HG03565 (cell line): Measurements from ENCODE around the gene CD177.
"Not testable (repeated sequence)": the region's sequence is repeated elsewhere in the genome, so short reads cannot be mapped to it uniquely, and the experiment has no call there.

Source experiments
- ATAC-seq: cut with Tn5 transposase; IDR thresholded peaks from one replicate; pipeline ENCODE4 v1.9.1; 2021; ENCODE audit warnings: mild to moderate bottlenecking, moderate library complexity; ENCODE audit not compliant: unreplicated experiment

Gene CD177

GRCh38 chr19:43353606-43354304, at the start of gene CD177:
Gene CD177 (plus strand): TSS chr19:43353686. CDS start chr19:43353715, 29 bp downstream.
- no peak for ATAC-seq

GRCh38 chr19:43305642-43306041, 47.8 kb upstream of the CD177 start:
- ATAC-seq = no peak

GRCh38 chr19:43306097-43306496, 47.4 kb upstream of the CD177 start:
- no peak for ATAC-seq

- no peak for ATAC-seq
Observed at GRCh38 chr19:43308244-43308815, 45.2 kb upstream of the CD177 start.

GRCh38 chr19:43309466-43309865, 44.0 kb upstream of the CD177 start:
- ATAC-seq = no peak

GRCh38 chr19:43310221-43310620, 43.3 kb upstream of the CD177 start:
- ATAC-seq = no peak

GRCh38 chr19:43311256-43311655, 42.2 kb upstream of the CD177 start:
- no peak for ATAC-seq

GRCh38 chr19:43311706-43312105, 41.8 kb upstream of the CD177 start:
- no peak for ATAC-seq

GRCh38 chr19:43313711-43314495, 39.6 kb upstream of the CD177 start:
- no peak for ATAC-seq

- ATAC-seq = no peak
Observed at GRCh38 chr19:43315851-43316250, 37.6 kb upstream of the CD177 start.

GRCh38 chr19:43316591-43317319, 36.7 kb upstream of the CD177 start:
- ATAC-seq = no peak

- ATAC-seq = no peak
Observed at GRCh38 chr19:43318203-43318602, 35.3 kb upstream of the CD177 start.

- ATAC-seq = no peak
Observed at GRCh38 chr19:43318796-43319314, 34.6 kb upstream of the CD177 start.

- no peak for ATAC-seq
Observed at GRCh38 chr19:43320546-43320945, 32.9 kb upstream of the CD177 start.

- not testable (repeated sequence) for ATAC-seq
Observed at GRCh38 chr19:43326761-43327160, 26.7 kb upstream of the CD177 start.

GRCh38 chr19:43328561-43328960, 24.9 kb upstream of the CD177 start:
- ATAC-seq = not testable (repeated sequence)

- not testable (repeated sequence) for ATAC-seq
Observed at GRCh38 chr19:43329049-43329448, 24.4 kb upstream of the CD177 start.

GRCh38 chr19:43329989-43330388, 23.5 kb upstream of the CD177 start:
- ATAC-seq = no peak

- no peak for ATAC-seq
Observed at GRCh38 chr19:43330726-43331434, 22.6 kb upstream of the CD177 start.

GRCh38 chr19:43331435-43332010, 22.0 kb upstream of the CD177 start:
- ATAC-seq = no peak
